Neural cell (in vitro differentiated cells): ENCODE data around the gene PKN2.

Experiments
- EP300 ChIP-seq: fragments of 450-650 bp; conservative IDR thresholded peaks from 2 replicates; pipeline ENCODE4 v1.6.1; 2014; ENCODE audit warnings: antibody characterized with exemption, mild to moderate bottlenecking, moderate library complexity; ENCODE audit not compliant: poor library complexity, severe bottlenecking
- EZH2 ChIP-seq: fragments of 200-600, 300-800 bp; shearing (Covaris generic), sonication (generic); IDR thresholded peaks from 2 replicates; pipeline ENCODE4 v1.6.1; 2014; ENCODE audit warnings: antibody characterized with exemption, low read length, borderline replicate concordance, mild to moderate bottlenecking; ENCODE audit not compliant: insufficient read depth, poor library complexity, severe bottlenecking
- MXI1 ChIP-seq: fragments of 450-650 bp; conservative IDR thresholded peaks from 2 replicates; pipeline ENCODE4 v1.6.1; 2014; ENCODE audit warnings: antibody characterized with exemption, mild to moderate bottlenecking; ENCODE audit not compliant: poor library complexity, severe bottlenecking
- POLR2AphosphoS5 ChIP-seq: IDR thresholded peaks from 2 replicates; pipeline ENCODE4 v1.6.1; 2012
- RAD21 ChIP-seq: fragments of 450-650 bp; conservative IDR thresholded peaks from 2 replicates; pipeline ENCODE4 v1.6.1; 2014; ENCODE audit warnings: antibody characterized with exemption, mild to moderate bottlenecking, moderate library complexity
- TAF1 ChIP-seq: IDR thresholded peaks from 2 replicates; pipeline ENCODE4 v1.6.1; 2012; ENCODE audit warnings: low read depth
- TF ChIP-seq, protein P1 (sequence below): fragments of 450-650 bp; IDR thresholded peaks from 2 replicates; pipeline ENCODE4 v1.5.1; 2014; ENCODE audit warnings: antibody characterized with exemption, mild to moderate bottlenecking, moderate library complexity; ENCODE audit not compliant: poor library complexity, severe bottlenecking
- TF ChIP-seq, protein P2 (sequence below): IDR thresholded peaks from 2 replicates; pipeline ENCODE4 v1.6.1; 2012; ENCODE audit warnings: borderline replicate concordance

DNA sequence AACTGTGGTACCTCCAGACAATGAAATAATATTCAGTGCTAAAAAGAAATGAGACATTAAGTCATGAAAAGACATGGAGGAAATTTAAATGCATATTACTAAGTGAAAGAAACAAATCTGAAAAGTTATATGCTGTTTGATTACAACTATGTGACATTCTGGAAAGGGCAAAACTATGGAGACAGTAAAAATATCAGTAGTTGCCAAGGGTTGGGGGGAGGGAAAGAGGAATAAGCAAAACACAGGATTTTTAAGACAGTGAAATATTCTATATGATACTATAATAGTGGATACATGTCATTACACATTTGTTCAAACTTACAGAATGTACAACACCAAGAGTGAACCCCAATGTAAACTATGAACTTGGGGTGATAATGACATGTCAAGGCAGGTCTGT is 38.2 kb upstream of the PKN2 start:
- TF ChIP-seq, protein P1, sequence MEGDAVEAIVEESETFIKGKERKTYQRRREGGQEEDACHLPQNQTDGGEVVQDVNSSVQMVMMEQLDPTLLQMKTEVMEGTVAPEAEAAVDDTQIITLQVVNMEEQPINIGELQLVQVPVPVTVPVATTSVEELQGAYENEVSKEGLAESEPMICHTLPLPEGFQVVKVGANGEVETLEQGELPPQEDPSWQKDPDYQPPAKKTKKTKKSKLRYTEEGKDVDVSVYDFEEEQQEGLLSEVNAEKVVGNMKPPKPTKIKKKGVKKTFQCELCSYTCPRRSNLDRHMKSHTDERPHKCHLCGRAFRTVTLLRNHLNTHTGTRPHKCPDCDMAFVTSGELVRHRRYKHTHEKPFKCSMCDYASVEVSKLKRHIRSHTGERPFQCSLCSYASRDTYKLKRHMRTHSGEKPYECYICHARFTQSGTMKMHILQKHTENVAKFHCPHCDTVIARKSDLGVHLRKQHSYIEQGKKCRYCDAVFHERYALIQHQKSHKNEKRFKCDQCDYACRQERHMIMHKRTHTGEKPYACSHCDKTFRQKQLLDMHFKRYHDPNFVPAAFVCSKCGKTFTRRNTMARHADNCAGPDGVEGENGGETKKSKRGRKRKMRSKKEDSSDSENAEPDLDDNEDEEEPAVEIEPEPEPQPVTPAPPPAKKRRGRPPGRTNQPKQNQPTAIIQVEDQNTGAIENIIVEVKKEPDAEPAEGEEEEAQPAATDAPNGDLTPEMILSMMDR: no peak
- no peak for TF ChIP-seq POLR2AphosphoS5
- no peak for TF ChIP-seq RAD21
- no peak for TF ChIP-seq EZH2
- TF ChIP-seq EP300: no peak
- no peak for TF ChIP-seq TAF1
- TF ChIP-seq, protein P2, sequence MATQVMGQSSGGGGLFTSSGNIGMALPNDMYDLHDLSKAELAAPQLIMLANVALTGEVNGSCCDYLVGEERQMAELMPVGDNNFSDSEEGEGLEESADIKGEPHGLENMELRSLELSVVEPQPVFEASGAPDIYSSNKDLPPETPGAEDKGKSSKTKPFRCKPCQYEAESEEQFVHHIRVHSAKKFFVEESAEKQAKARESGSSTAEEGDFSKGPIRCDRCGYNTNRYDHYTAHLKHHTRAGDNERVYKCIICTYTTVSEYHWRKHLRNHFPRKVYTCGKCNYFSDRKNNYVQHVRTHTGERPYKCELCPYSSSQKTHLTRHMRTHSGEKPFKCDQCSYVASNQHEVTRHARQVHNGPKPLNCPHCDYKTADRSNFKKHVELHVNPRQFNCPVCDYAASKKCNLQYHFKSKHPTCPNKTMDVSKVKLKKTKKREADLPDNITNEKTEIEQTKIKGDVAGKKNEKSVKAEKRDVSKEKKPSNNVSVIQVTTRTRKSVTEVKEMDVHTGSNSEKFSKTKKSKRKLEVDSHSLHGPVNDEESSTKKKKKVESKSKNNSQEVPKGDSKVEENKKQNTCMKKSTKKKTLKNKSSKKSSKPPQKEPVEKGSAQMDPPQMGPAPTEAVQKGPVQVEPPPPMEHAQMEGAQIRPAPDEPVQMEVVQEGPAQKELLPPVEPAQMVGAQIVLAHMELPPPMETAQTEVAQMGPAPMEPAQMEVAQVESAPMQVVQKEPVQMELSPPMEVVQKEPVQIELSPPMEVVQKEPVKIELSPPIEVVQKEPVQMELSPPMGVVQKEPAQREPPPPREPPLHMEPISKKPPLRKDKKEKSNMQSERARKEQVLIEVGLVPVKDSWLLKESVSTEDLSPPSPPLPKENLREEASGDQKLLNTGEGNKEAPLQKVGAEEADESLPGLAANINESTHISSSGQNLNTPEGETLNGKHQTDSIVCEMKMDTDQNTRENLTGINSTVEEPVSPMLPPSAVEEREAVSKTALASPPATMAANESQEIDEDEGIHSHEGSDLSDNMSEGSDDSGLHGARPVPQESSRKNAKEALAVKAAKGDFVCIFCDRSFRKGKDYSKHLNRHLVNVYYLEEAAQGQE: no peak
- TF ChIP-seq MXI1: no peak
